H9 (cell line): ENCODE measurements around the gene OR51V1. TPM values are rescaled to one million over a fixed set of nuclear protein-coding genes. Genes with fewer than 3 reads are reported as not detected.
"Not testable (repeated sequence)": the region's sequence is repeated elsewhere in the genome, so short reads cannot be mapped to it uniquely, and the experiment has no call there.

Experiments
- DNase-seq: peaks from one replicate; pipeline ENCODE4 v3.0.0-alpha.2; 2017
- H2AFZ ChIP-seq: one replicate; pipeline ENCODE4 v1.6.1; 2013; ENCODE audit warnings: mild to moderate bottlenecking, low read length, control low read depth, moderate library complexity
- H2AK5ac ChIP-seq: 2 replicates; pipeline ENCODE4 v1.6.1; 2013; ENCODE audit warnings: low read length, control low read depth, mixed read lengths; ENCODE audit not compliant: insufficient read length
- H2BK120ac ChIP-seq: one replicate; pipeline ENCODE4 v1.6.1; 2013; ENCODE audit warnings: low read depth, mild to moderate bottlenecking, low read length, control low read depth, inconsistent platforms; ENCODE audit not compliant: poor library complexity, severe bottlenecking
- H2BK12ac ChIP-seq: 2 replicates; pipeline ENCODE4 v1.6.1; 2013; ENCODE audit warnings: low read length, control low read depth, mixed read lengths, low read depth; ENCODE audit not compliant: insufficient read length
- H2BK15ac ChIP-seq: 2 replicates; pipeline ENCODE4 v1.6.1; 2013; ENCODE audit warnings: low read depth, low read length, control low read depth
- H2BK20ac ChIP-seq: one replicate; pipeline ENCODE4 v1.6.1; 2013; ENCODE audit warnings: low read depth, mild to moderate bottlenecking, low read length, control low read depth, inconsistent platforms; ENCODE audit not compliant: poor library complexity, severe bottlenecking
- H2BK5ac ChIP-seq: 2 replicates; pipeline ENCODE4 v1.6.1; 2013; ENCODE audit warnings: low read length, control low read depth, mixed read lengths; ENCODE audit not compliant: insufficient read length
- H3K14ac ChIP-seq: 2 replicates; pipeline ENCODE4 v1.6.1; 2013; ENCODE audit warnings: low read length, control low read depth; ENCODE audit not compliant: insufficient read depth
- H3K18ac ChIP-seq: 2 replicates; pipeline ENCODE4 v1.6.1; 2013; ENCODE audit warnings: low read depth, mild to moderate bottlenecking, mixed read lengths, low read length, control low read depth; ENCODE audit not compliant: insufficient read length
- H3K23ac ChIP-seq: 2 replicates; pipeline ENCODE4 v1.6.1; 2013; ENCODE audit warnings: low read length, control low read depth, mixed read lengths, low read depth; ENCODE audit not compliant: insufficient read length
- H3K23me2 ChIP-seq: 2 replicates; pipeline ENCODE4 v1.6.1; 2013; ENCODE audit warnings: low read depth, mild to moderate bottlenecking, mixed read lengths, low read length, control low read depth; ENCODE audit not compliant: insufficient read length, poor library complexity, severe bottlenecking
- H3K27ac ChIP-seq: 2 replicates; pipeline ENCODE4 v1.5.1; 2013; ENCODE audit warnings: low read length, control low read depth, mixed read lengths, low read depth; ENCODE audit not compliant: insufficient read length
- H3K27me3 ChIP-seq: 2 replicates; pipeline ENCODE4 v1.6.1; 2013; ENCODE audit warnings: low read length, control low read depth, inconsistent platforms; ENCODE audit not compliant: insufficient read depth
- H3K4ac ChIP-seq: 2 replicates; pipeline ENCODE4 v1.6.1; 2013; ENCODE audit warnings: low read depth, mild to moderate bottlenecking, control low read depth, inconsistent platforms, low read length, moderate library complexity
- H3K4me1 ChIP-seq: 2 replicates; pipeline ENCODE4 v1.6.1; 2013; ENCODE audit warnings: low read length, control low read depth, inconsistent platforms; ENCODE audit not compliant: insufficient read depth
- H3K4me2 ChIP-seq: 2 replicates; pipeline ENCODE4 v1.6.1; 2013; ENCODE audit warnings: low read length, control low read depth, mixed read lengths; ENCODE audit not compliant: insufficient read length, insufficient read depth
- H3K56ac ChIP-seq: 2 replicates; pipeline ENCODE4 v1.6.1; 2013; ENCODE audit warnings: low read depth, mild to moderate bottlenecking, mixed read lengths, low read length, control low read depth; ENCODE audit not compliant: insufficient read length
- H3K79me1 ChIP-seq: 2 replicates; pipeline ENCODE4 v1.6.1; 2013; ENCODE audit warnings: low read depth, mild to moderate bottlenecking, moderate library complexity, low read length, control low read depth, inconsistent platforms; ENCODE audit not compliant: insufficient read depth, poor library complexity, severe bottlenecking
- H3K79me2 ChIP-seq: 2 replicates; pipeline ENCODE4 v1.6.1; 2013; ENCODE audit warnings: low read length, control low read depth, inconsistent platforms; ENCODE audit not compliant: insufficient read depth
- H3K9ac ChIP-seq: 2 replicates; pipeline ENCODE4 v1.6.1; 2013; ENCODE audit warnings: low read length, control low read depth, mixed read lengths; ENCODE audit not compliant: insufficient read length; ENCODE audit errors: extremely low read depth
- H3K9me3 ChIP-seq: one replicate; pipeline ENCODE4 v1.6.1; 2013; ENCODE audit warnings: low read depth, low read length, inconsistent platforms; ENCODE audit not compliant: control insufficient read depth
- H3T11ph ChIP-seq: one replicate; pipeline ENCODE4 v1.6.1; 2013; ENCODE audit warnings: mild to moderate bottlenecking, low read length, control low read depth, inconsistent platforms
- H4K20me1 ChIP-seq: one replicate; pipeline ENCODE4 v1.6.1; 2013; ENCODE audit not compliant: control insufficient read depth, insufficient read length, insufficient read depth
- H4K5ac ChIP-seq: 2 replicates; pipeline ENCODE4 v1.6.1; 2013; ENCODE audit warnings: low read depth, mild to moderate bottlenecking, mixed read lengths, low read length, control low read depth; ENCODE audit not compliant: insufficient read length
- H4K8ac ChIP-seq: replicated peaks from 2 replicates; pipeline ENCODE4 v1.6.1; 2013; ENCODE audit warnings: low read length, control low read depth, mixed read lengths, low read depth; ENCODE audit not compliant: insufficient read length
- H4K91ac ChIP-seq: 2 replicates; pipeline ENCODE4 v1.6.1; 2013; ENCODE audit warnings: low read depth, mild to moderate bottlenecking, moderate library complexity, mixed read lengths, low read length, control low read depth; ENCODE audit not compliant: insufficient read length
- H3K27ac Mint-ChIP-seq, 3 experiments: 2 replicates in 2 of 3; 3 replicates in 1 of 3; pipeline ENCODE4 v1.8.0; 2020 to 2021; ENCODE audit warnings: mixed read lengths in 3 of 3, mild to moderate bottlenecking in 1 of 3, moderate library complexity in 1 of 3
- H3K27me3 Mint-ChIP-seq: 2 replicates; pipeline ENCODE4 v1.8.0; 2021; ENCODE audit warnings: low read depth, mild to moderate bottlenecking, moderate library complexity, mixed read lengths
- H3K36me3 Mint-ChIP-seq, 3 experiments: 2 replicates in 2 of 3; 3 replicates in 1 of 3; pipeline ENCODE4 v1.8.0; 2020 to 2021; ENCODE audit warnings: low read depth in 3 of 3, mixed read lengths in 3 of 3; ENCODE audit not compliant: insufficient read depth in 1 of 3
- H3K4me1 Mint-ChIP-seq, 2 experiments: 2 replicates each; pipeline ENCODE4 v1.8.0; 2020; ENCODE audit warnings: mixed read lengths in 2 of 2
- H3K4me3 Mint-ChIP-seq, 2 experiments: 2 replicates in 1 of 2; 3 replicates in 1 of 2; pipeline ENCODE4 v1.8.0; 2020 to 2021; ENCODE audit warnings: mild to moderate bottlenecking in 2 of 2, mixed read lengths in 2 of 2, moderate library complexity in 1 of 2
- H3K9me3 Mint-ChIP-seq, 2 experiments: 2 replicates in 1 of 2; 3 replicates in 1 of 2; pipeline ENCODE4 v1.8.0; 2020; ENCODE audit warnings: mild to moderate bottlenecking in 2 of 2, mixed read lengths in 2 of 2, moderate library complexity in 1 of 2
- WGBS: extraction: QIAGEN DNeasy Blood & Tissue Kit; methylation state at CpG from one replicate; pipeline ENCODE4 v1.1.7; 2013; ENCODE audit warnings: missing lambda C conversion rate, low lambda C conversion rate, mixed read lengths; ENCODE audit not compliant: insufficient read length; ENCODE audit errors: extremely low coverage; 5-methylcytosine and 5-hydroxymethylcytosine counted together
- total RNA-seq: library from RNA; stranded (reverse); gene quantifications from 2 replicates; pipeline ENCODE4 v1.2.1, GENCODE V29; 2021

OR51V1 gene
- total RNA-seq, 1 experiment from 2014 or later: not detected

- H3K27me3 Mint-ChIP-seq: peaks cover 14% of the 10 kb centered on the region; the same call in 1 of the 2 replicates
- not testable (repeated sequence) for H3K4me2 ChIP-seq, H2BK20ac ChIP-seq, DNase-seq, H3K79me2 ChIP-seq, H3K27me3 ChIP-seq, H3K79me1 ChIP-seq, H4K91ac ChIP-seq, H2BK5ac ChIP-seq, H3K36me3 Mint-ChIP-seq, H3K23me2 ChIP-seq, H3K27ac ChIP-seq, H4K5ac ChIP-seq, H3K14ac ChIP-seq, H3K4me3 Mint-ChIP-seq, H3K23ac ChIP-seq, H2BK15ac ChIP-seq, H2BK12ac ChIP-seq, H3K9ac ChIP-seq, H2BK120ac ChIP-seq, H2AFZ ChIP-seq, H3K4me1 Mint-ChIP-seq, H3K9me3 ChIP-seq, H3K56ac ChIP-seq, H3K18ac ChIP-seq, H4K20me1 ChIP-seq, H3K9me3 Mint-ChIP-seq, H2AK5ac ChIP-seq, H3K4me1 ChIP-seq, H4K8ac ChIP-seq, H3T11ph ChIP-seq, H3K4ac ChIP-seq
- no CpG with 5 or more reads among the region's 7 CpGs for WGBS
- peak overlapping the region in 1 of 3 experiments; percentile 19; a peak in 1 of 7 replicates for H3K27ac Mint-ChIP-seq
These were observed 48.0 kb upstream of the OR51V1 start for GRCh38 chr11:5248498-5248897.
